ENCODE results near the gene TPX2. TPM values are rescaled to one million over a fixed set of nuclear protein-coding genes. Genes with fewer than 3 reads are reported as not detected.
A peak's percentile ranks its signal among the peaks of the same experiment; 100 is the strongest.

TPX2 gene
- total and polyA plus RNA-seq, 2 donors (not counting 1 experiment from before 2014, with no cell fraction given): 0.30 to 0.31 TPM

DNA sequence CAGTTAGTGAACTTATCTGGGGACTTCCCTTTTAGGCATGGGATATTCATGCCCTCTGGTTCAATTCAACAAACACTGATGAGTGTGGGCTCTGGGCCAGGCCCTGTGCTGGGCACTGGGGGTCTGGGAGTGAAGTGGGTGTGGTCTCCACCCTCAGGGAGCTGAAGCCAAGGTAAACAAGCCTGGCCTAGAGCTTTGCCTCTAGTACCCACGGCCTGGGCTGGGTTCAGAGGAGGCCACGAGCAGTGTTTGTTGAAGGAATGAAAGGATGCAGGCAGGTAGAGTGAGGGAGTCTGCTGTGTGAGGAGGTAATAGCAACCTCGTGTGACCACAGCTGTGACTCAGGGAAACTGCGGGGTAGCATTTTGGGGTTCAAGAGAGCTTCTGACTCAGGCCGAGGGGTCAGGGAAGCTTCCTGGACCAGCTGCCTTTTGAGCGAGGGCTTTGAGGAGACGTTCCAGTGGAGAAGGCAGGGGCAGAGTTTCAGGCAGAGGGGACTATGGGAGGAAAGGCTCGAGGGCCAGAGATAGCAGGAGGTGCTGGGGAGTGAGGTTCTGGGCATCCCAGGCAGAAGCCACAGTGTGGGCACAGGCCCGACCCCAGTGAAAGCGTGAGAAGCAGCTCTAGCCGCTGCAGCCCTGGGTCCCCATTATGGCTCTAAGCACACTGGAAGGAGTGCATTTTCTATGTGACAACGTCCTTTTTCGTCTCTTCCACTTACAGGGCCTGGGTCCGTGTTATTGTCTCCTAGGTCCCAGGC, 85.6 kb downstream of the TPX2 start:
- H3K9me3 Mint-ChIP-seq (ENCODE audit: insufficient read depth): no peaks in the 10 kb centered on the region
- 92% methylated on average over 14 of the region's 14 CpGs for WGBS (ENCODE audit: insufficient coverage)

DNA sequence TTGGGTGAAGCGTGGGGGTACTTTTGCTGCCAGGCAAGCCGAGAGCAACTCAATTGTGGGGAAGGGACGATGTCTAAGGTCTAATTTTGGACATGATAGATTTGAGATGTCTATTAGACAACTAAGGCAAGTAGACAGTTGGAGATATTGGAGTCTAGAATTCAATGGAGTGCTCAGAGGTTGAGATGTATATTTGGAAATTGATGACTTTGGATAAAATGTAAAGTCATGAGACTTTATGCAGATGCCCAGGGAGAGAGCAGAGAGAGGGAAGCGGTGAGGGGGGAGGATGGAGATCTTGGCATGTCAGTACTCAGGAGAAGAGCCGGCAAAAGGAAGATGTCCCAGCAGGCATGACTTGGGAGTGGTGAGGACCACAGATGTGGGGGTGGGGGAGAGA, 87.0 kb downstream of the TPX2 start:
- Histone ChIP-seq H3K36me3 (replicated peaks in 1 of 2; ENCODE audit: control extremely low read depth in 1 of 2, control insufficient read depth in 1 of 2, extremely low read depth in 1 of 2, insufficient read depth in 2 of 2, low read length in 1 of 2) (no peaks in the 10 kb centered on the region), H3K4me2 (replicated peaks; ENCODE audit: low read depth, low read length, poor library complexity, severe bottlenecking) (no peak overlapping the region), H3K9me3 (ENCODE audit: control extremely low read depth in 1 of 3, control insufficient read depth in 2 of 3, insufficient read depth in 1 of 3, low read length in 2 of 3) (no peaks in the 10 kb centered on the region), H3K79me2 (ENCODE audit: control insufficient read depth, insufficient read depth, low read length) (no peaks in the 10 kb centered on the region), H2AFZ (ENCODE audit: insufficient read depth, low read depth, low read length, poor library complexity, severe bottlenecking) (no peak overlapping the region), H4K20me1 (ENCODE audit: control insufficient read depth, insufficient read depth, low read length, poor library complexity, severe bottlenecking) (no peaks in the 10 kb centered on the region), H3K27me3 (replicated peaks in 1 of 4; ENCODE audit: control extremely low read depth in 1 of 4, control insufficient read depth in 3 of 4, insufficient read depth in 4 of 4, low read length in 3 of 4) (peaks cover 0 to 9% (median 0%) of the 10 kb centered on the region in 4 experiments), H3K9ac (ENCODE audit: low read length) (no peak overlapping the region), H3K27ac (ENCODE audit: low read length in 2 of 2) (no peak overlapping the region), H3K4me3 (ENCODE audit: control extremely low read depth in 1 of 5, extremely low read depth in 1 of 5, insufficient read depth in 1 of 5, low read depth in 2 of 5, low read length in 4 of 5) (no peak overlapping the region), H3K4me1 (ENCODE audit: control insufficient read depth in 2 of 2, insufficient read depth in 2 of 2, low read length in 2 of 2) (peaks cover 6 to 8% of the 10 kb centered on the region in 2 donors)
- TF ChIP-seq EZH2 (IDR thresholded peaks at IDR 0.05; ENCODE audit: borderline replicate concordance, insufficient read depth, low read depth, low read length, poor library complexity, severe bottlenecking): no peak
- TF ChIP-seq, protein P1, sequence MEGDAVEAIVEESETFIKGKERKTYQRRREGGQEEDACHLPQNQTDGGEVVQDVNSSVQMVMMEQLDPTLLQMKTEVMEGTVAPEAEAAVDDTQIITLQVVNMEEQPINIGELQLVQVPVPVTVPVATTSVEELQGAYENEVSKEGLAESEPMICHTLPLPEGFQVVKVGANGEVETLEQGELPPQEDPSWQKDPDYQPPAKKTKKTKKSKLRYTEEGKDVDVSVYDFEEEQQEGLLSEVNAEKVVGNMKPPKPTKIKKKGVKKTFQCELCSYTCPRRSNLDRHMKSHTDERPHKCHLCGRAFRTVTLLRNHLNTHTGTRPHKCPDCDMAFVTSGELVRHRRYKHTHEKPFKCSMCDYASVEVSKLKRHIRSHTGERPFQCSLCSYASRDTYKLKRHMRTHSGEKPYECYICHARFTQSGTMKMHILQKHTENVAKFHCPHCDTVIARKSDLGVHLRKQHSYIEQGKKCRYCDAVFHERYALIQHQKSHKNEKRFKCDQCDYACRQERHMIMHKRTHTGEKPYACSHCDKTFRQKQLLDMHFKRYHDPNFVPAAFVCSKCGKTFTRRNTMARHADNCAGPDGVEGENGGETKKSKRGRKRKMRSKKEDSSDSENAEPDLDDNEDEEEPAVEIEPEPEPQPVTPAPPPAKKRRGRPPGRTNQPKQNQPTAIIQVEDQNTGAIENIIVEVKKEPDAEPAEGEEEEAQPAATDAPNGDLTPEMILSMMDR (IDR thresholded peaks at IDR 0.05): no peak
- ChIA-PET POLR2A (no interaction called here), CTCF (interaction anchor here (6.0 kb wide), 1 partner anchor 127 kb away, joined by 33 read pairs; the partner anchor contains the start of gene PDRG1)
- 98% methylated on average over 5 of the region's 5 CpGs for WGBS (ENCODE audit: insufficient coverage)
- Mint-ChIP-seq H3K27ac (no peak overlapping the region), H3K4me3 (no peak overlapping the region), H3K27me3 (peaks cover 7% of the 10 kb centered on the region), H3K4me1 (peaks cover 12% of the 10 kb centered on the region), H3K9me3 (ENCODE audit: insufficient read depth) (no peaks in the 10 kb centered on the region)
- DNase-seq (no peak), ATAC-seq (ENCODE audit: low read depth) (no peak)
- intact Hi-C loops (cut with micrococcal nuclease): no loop called here

More for the DNA sequence above, 85.6 kb downstream of the TPX2 start:
- Histone ChIP-seq H3K27me3 (replicated peaks in 1 of 4; ENCODE audit: control extremely low read depth in 1 of 4, control insufficient read depth in 3 of 4, insufficient read depth in 4 of 4, low read length in 3 of 4) (peaks cover 0 to 9% (median 0%) of the 10 kb centered on the region in 4 experiments), H3K79me2 (ENCODE audit: control insufficient read depth, insufficient read depth, low read length) (no peaks in the 10 kb centered on the region), H4K20me1 (ENCODE audit: control insufficient read depth, insufficient read depth, low read length, poor library complexity, severe bottlenecking) (no peaks in the 10 kb centered on the region), H3K4me3 (ENCODE audit: control extremely low read depth in 1 of 5, extremely low read depth in 1 of 5, insufficient read depth in 1 of 5, low read depth in 2 of 5, low read length in 4 of 5) (no peak overlapping the region), H3K4me1 (ENCODE audit: control insufficient read depth in 2 of 2, insufficient read depth in 2 of 2, low read length in 2 of 2) (peaks cover 6 to 8% of the 10 kb centered on the region in 2 donors), H3K9ac (ENCODE audit: low read length) (no peak overlapping the region), H3K4me2 (replicated peaks; ENCODE audit: low read depth, low read length, poor library complexity, severe bottlenecking) (no peak overlapping the region), H2AFZ (ENCODE audit: insufficient read depth, low read depth, low read length, poor library complexity, severe bottlenecking) (no peak overlapping the region), H3K27ac (ENCODE audit: low read length in 2 of 2) (no peak overlapping the region), H3K36me3 (replicated peaks in 1 of 2; ENCODE audit: control extremely low read depth in 1 of 2, control insufficient read depth in 1 of 2, extremely low read depth in 1 of 2, insufficient read depth in 2 of 2, low read length in 1 of 2) (no peaks in the 10 kb centered on the region), H3K9me3 (ENCODE audit: control extremely low read depth in 1 of 3, control insufficient read depth in 2 of 3, insufficient read depth in 1 of 3, low read length in 2 of 3) (no peaks in the 10 kb centered on the region)
- ATAC-seq (ENCODE audit: low read depth) (no peak), DNase-seq (peak; percentile 2)
- ChIA-PET POLR2A (no interaction called here), CTCF (interaction anchor here (0.6 to 6.0 kb wide), 7 partner anchors 23 to 954 kb away, joined by 3 to 54 read pairs (median 8); partner anchors contain the start of gene PDRG1)
- Mint-ChIP-seq H3K27ac (no peak overlapping the region), H3K4me1 (peaks cover 8% of the 10 kb centered on the region), H3K27me3 (peaks cover 8% of the 10 kb centered on the region), H3K4me3 (no peak overlapping the region)
- intact Hi-C loops (cut with micrococcal nuclease): no loop called here
- no peak for TF ChIP-seq EZH2 (IDR thresholded peaks at IDR 0.05; ENCODE audit: borderline replicate concordance, insufficient read depth, low read depth, low read length, poor library complexity, severe bottlenecking)
- TF ChIP-seq, protein P1 (IDR thresholded peaks at IDR 0.05): no peak

All from B cell (primary cell).